Panc1 (cell line): ENCODE measurements around the gene PCDHGC3. TPM values are rescaled to one million over a fixed set of nuclear protein-coding genes. Genes with fewer than 3 reads are reported as not detected.

ENCODE experiments used
- ATAC-seq: fragments of 200-7000 bp; cut with Tn5 transposase; 2 replicates; pipeline ENCODE4 v1.9.1; 2020; ENCODE audit warnings: mild to moderate bottlenecking, moderate library complexity
- Bru-seq: library from RNA; stranded (reverse); fragments of 400-500 nt; gene quantifications from one replicate; lab custom pipeline; 2021; lab: Mats Ljungman, UMichigan
- BruChase-seq, 2 experiments: library from RNA; stranded (reverse); fragments of 400-500 nt; gene quantifications; one replicate each; lab custom pipeline; 2021; lab: Mats Ljungman, UMichigan
- BruUV-seq: library from RNA; stranded (reverse); fragments of 400-500 nt; replicated peaks from 2 replicates; lab custom pipeline; 2021; lab: Mats Ljungman, UMichigan
- CTCF ChIA-PET: fragments of 300-600 bp; sonication (Branson Sonifier 250); formaldehyde crosslinking; loops from one replicate; lab custom pipeline; 2022; ENCODE audit warnings: antibody characterized with exemption; lab: Charles Lee
- POLR2A ChIA-PET: fragments of 300-600 bp; sonication (Branson Sonifier 250); formaldehyde crosslinking; loops from one replicate; lab custom pipeline; 2022; ENCODE audit warnings: antibody characterized with exemption; lab: Charles Lee
- DNase-seq: peaks from one replicate; pipeline ENCODE4 v3.0.0-alpha.2; 2010; ENCODE audit warnings: low read depth, low spot score
- H3K27ac ChIP-seq: 2 replicates; pipeline ENCODE4 v1.5.1; 2011; ENCODE audit warnings: mild to moderate bottlenecking, low read length, inconsistent platforms
- H3K27me3 ChIP-seq: fragments of 200-500 bp; sonication (Bioruptor generic); 2 replicates; pipeline ENCODE4 v1.6.0; 2014; ENCODE audit warnings: low read length, inconsistent platforms; ENCODE audit not compliant: control insufficient read depth, insufficient read depth
- H3K36me3 ChIP-seq: fragments of 200-500 bp; sonication (Bioruptor generic); 2 replicates; pipeline ENCODE4 v1.5.1; 2014; ENCODE audit warnings: inconsistent platforms, mild to moderate bottlenecking, low read length, moderate library complexity; ENCODE audit not compliant: control insufficient read depth, insufficient read depth
- H3K4me1 ChIP-seq: 2 replicates; pipeline ENCODE4 v1.5.1; 2011; ENCODE audit warnings: inconsistent platforms, mild to moderate bottlenecking, low read length, moderate library complexity; ENCODE audit not compliant: control insufficient read depth, insufficient read depth
- H3K4me3 ChIP-seq, 2 experiments: 2 replicates each; pipeline ENCODE4 v1.5.1; 2011 to 2012; ENCODE audit warnings: low read depth in 2 of 2, low read length in 2 of 2, mild to moderate bottlenecking in 2 of 2, inconsistent platforms in 1 of 2, moderate library complexity in 1 of 2
- H3K9me3 ChIP-seq: fragments of 200-500 bp; sonication (Bioruptor generic); 2 replicates; pipeline ENCODE4 v1.5.1; 2014; ENCODE audit warnings: low read depth, mild to moderate bottlenecking, inconsistent platforms, low read length, moderate library complexity; ENCODE audit not compliant: control insufficient read depth, insufficient read depth
- POLR2AphosphoS5 ChIP-seq: IDR thresholded peaks from 2 replicates; pipeline ENCODE4 v1.6.1; 2012; ENCODE audit warnings: mild to moderate bottlenecking, low read depth, low read length, moderate library complexity
- SIN3A ChIP-seq: IDR thresholded peaks from 2 replicates; pipeline ENCODE4 v1.6.1; 2012; ENCODE audit warnings: low read depth, mild to moderate bottlenecking, low read length, moderate library complexity, borderline replicate concordance; ENCODE audit not compliant: insufficient read depth
- TCF7L2 ChIP-seq: IDR thresholded peaks from 2 replicates; pipeline ENCODE4 v1.6.1; 2011; ENCODE audit warnings: mild to moderate bottlenecking, low read depth, low read length, inconsistent platforms
- in situ Hi-C: cut with HindIII; loops from 2 replicates; pipeline ENCODE4 v1.10.0; 2016; ENCODE audit warnings: low sequenced_read_pairs, low pct_unique_long_range_greater_than_20kb
- intact Hi-C: fragments of 100-400 bp; cut with micrococcal nuclease; formaldehyde crosslinking; loops from one replicate; pipeline ENCODE4 v1.10.0; 2022; ENCODE audit not compliant: unreplicated experiment
- long read RNA-seq: library from polyadenylated mRNA; unstranded; transcript quantifications from one replicate; pipeline ENCODE4 v2.0.0, GENCODE V29; 2021; ENCODE audit not compliant: unreplicated experiment
- polyA plus RNA-seq: library from polyadenylated mRNA; unstranded; fragments of >200 nt; gene quantifications from one replicate; pipeline ENCODE4 v1.2.1, GENCODE V29; 2012; ENCODE audit warnings: missing spikeins; ENCODE audit not compliant: insufficient read length
- total RNA-seq: library from RNA; stranded (reverse); gene quantifications from one replicate; pipeline ENCODE4 v1.2.1, GENCODE V29; 2021; ENCODE audit not compliant: unreplicated experiment
- TF ChIP-seq, protein P1 (sequence below), 2 experiments: IDR thresholded peaks; 2 replicates each; pipeline ENCODE4 v1.6.1; 2011 to 2012; ENCODE audit warnings: low read depth in 2 of 2, control low read depth in 1 of 2, low read length in 1 of 2, mild to moderate bottlenecking in 1 of 2, moderate library complexity in 1 of 2; ENCODE audit not compliant: insufficient read depth in 1 of 2
- TF ChIP-seq, protein P2 (sequence below): fragments of 450-650 bp; IDR thresholded peaks from 2 replicates; pipeline ENCODE4 v1.5.1; 2017; ENCODE audit warnings: mild to moderate bottlenecking

The PCDHGC3 gene
- total RNA-seq (54.1 TPM), Bru-seq, nascent RNA (percentile 69 among the genes with signal in this experiment), BruChase-seq, experiment 1, labeled RNA remaining after a 2-hour chase (percentile 88 among the genes with signal in this experiment), BruChase-seq, experiment 2, labeled RNA remaining after a 6-hour chase (percentile 97 among the genes with signal in this experiment)
- 56.9 TPM for polyA plus RNA-seq
- long read RNA-seq, full-length matches to known transcripts: 35 of 69 reads
- long read RNA-seq, partial matches to known transcripts: 33 of 69 reads
- long read RNA-seq, other reads (novel, unspliced or antisense): 1 of 69 reads

DNA sequence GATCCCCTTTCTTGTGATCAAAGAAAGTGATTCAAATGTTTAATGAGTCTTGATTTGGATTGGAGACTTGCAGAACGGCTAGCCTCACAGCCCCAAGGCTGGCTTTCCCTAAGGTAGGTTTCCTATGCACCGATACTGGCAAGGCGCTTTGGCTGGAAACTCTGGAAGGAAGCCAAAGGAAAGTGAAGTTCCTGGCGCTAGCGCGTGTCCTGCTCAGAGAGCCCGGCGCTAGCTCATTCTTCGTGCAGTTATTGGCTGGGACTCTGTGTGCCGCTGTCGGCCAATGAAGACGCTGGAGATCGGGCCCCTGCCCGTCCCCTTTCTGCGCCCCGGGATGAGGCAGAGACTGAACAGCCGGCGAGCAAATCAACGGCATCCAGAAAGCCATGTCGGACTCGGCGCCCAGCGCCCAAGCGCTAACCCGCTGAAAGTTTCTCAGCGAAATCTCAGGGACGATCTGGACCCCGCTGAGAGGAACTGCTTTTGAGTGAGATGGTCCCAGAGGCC is at the start of gene PCDHGC3:
Gene PCDHGC3, plus strand, starts transcription at position 342 of the 507 bp plus-strand sequence. Its CDS starts 151 bp downstream, at position 493.
- in situ Hi-C loops: no loop called here
- ChIA-PET CTCF (interaction anchor here (0.5 to 1.8 kb wide), 11 partner anchors 9 to 323 kb away, joined by 3 to 12 read pairs (median 5); partner anchors contain the start of genes PCDHGA10 and PCDHGB7), POLR2A (interaction anchor here (1.2 kb wide), 1 partner anchor 17 kb away, joined by 4 read pairs; no protein-coding TSS in a partner anchor)
- ATAC-seq: peak; percentile 99
- no TSS peak for BruUV-seq
- peak; percentile 74 for DNase-seq
- Histone ChIP-seq H3K27me3 (no peaks in the 10 kb centered on the region), H3K4me1 (peaks cover 12% of the 10 kb centered on the region), H3K36me3 (no peaks in the 10 kb centered on the region), H3K27ac (peak within 1 kb of the TSS; percentile 89), H3K9me3 (no peaks in the 10 kb centered on the region), H3K4me3 (peak within 1 kb of the TSS; percentile 90 to 93)
- intact Hi-C loops: loop anchor here (2.0 kb wide), 1 partner anchor 49 kb away; no protein-coding TSS in a partner anchor
- TF ChIP-seq, protein P1, sequence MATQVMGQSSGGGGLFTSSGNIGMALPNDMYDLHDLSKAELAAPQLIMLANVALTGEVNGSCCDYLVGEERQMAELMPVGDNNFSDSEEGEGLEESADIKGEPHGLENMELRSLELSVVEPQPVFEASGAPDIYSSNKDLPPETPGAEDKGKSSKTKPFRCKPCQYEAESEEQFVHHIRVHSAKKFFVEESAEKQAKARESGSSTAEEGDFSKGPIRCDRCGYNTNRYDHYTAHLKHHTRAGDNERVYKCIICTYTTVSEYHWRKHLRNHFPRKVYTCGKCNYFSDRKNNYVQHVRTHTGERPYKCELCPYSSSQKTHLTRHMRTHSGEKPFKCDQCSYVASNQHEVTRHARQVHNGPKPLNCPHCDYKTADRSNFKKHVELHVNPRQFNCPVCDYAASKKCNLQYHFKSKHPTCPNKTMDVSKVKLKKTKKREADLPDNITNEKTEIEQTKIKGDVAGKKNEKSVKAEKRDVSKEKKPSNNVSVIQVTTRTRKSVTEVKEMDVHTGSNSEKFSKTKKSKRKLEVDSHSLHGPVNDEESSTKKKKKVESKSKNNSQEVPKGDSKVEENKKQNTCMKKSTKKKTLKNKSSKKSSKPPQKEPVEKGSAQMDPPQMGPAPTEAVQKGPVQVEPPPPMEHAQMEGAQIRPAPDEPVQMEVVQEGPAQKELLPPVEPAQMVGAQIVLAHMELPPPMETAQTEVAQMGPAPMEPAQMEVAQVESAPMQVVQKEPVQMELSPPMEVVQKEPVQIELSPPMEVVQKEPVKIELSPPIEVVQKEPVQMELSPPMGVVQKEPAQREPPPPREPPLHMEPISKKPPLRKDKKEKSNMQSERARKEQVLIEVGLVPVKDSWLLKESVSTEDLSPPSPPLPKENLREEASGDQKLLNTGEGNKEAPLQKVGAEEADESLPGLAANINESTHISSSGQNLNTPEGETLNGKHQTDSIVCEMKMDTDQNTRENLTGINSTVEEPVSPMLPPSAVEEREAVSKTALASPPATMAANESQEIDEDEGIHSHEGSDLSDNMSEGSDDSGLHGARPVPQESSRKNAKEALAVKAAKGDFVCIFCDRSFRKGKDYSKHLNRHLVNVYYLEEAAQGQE (IDR thresholded peaks at IDR 0.05; ENCODE audit: insufficient read depth in 1 of 2, low read depth in 2 of 2, low read length in 1 of 2): no peak
- TF ChIP-seq, protein P2, sequence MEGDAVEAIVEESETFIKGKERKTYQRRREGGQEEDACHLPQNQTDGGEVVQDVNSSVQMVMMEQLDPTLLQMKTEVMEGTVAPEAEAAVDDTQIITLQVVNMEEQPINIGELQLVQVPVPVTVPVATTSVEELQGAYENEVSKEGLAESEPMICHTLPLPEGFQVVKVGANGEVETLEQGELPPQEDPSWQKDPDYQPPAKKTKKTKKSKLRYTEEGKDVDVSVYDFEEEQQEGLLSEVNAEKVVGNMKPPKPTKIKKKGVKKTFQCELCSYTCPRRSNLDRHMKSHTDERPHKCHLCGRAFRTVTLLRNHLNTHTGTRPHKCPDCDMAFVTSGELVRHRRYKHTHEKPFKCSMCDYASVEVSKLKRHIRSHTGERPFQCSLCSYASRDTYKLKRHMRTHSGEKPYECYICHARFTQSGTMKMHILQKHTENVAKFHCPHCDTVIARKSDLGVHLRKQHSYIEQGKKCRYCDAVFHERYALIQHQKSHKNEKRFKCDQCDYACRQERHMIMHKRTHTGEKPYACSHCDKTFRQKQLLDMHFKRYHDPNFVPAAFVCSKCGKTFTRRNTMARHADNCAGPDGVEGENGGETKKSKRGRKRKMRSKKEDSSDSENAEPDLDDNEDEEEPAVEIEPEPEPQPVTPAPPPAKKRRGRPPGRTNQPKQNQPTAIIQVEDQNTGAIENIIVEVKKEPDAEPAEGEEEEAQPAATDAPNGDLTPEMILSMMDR: peak; percentile 65
- TF ChIP-seq TCF7L2 (peak; percentile 22; the same call in 1 of the 2 replicates), POLR2AphosphoS5 (no peak)

- intact Hi-C loops (no loop called here), in situ Hi-C loops (no loop called here)
- Histone ChIP-seq H3K27ac (no peak overlapping the region), H3K4me1 (no peaks in the 10 kb centered on the region), H3K27me3 (no peaks in the 10 kb centered on the region), H3K9me3 (peaks cover 13% of the 10 kb centered on the region; the same call in 1 of the 2 replicates), H3K4me3 (no peak overlapping the region), H3K36me3 (no peaks in the 10 kb centered on the region)
- BruUV-seq: no TSS peak
- DNase-seq (no peak), ATAC-seq (no peak)
- CTCF ChIA-PET: interaction anchor here (0.6 kb wide), 1 partner anchor 97 kb away, joined by 3 read pairs; no protein-coding TSS in a partner anchor
- TF ChIP-seq, protein P2: no peak
- TF ChIP-seq TCF7L2 (no peak), SIN3A (no peak), POLR2AphosphoS5 (no peak)
- TF ChIP-seq, protein P1 (IDR thresholded peaks at IDR 0.05; ENCODE audit: insufficient read depth in 1 of 2, low read depth in 2 of 2, low read length in 1 of 2): no peak
- POLR2A ChIA-PET: no interaction called here
Observed at GRCh38 chr5:141427783-141428426, 47.9 kb upstream of the PCDHGC3 start.
